Peyer's patch (tissue), 4 donors: Measurements from ENCODE around the gene PSMB5. TPM values are rescaled to one million over a fixed set of nuclear protein-coding genes. Genes with fewer than 3 reads are reported as not detected.

Source experiments
- DNase-seq, 3 donors: peaks; one replicate each; pipeline ENCODE4 v3.0.0-alpha.2; 2017 to 2019
- H3K27ac ChIP-seq, 4 donors: fragments of 200-600 bp; sonication (generic); one replicate each; pipeline ENCODE4 v1.5.1; 2016 to 2019
- H3K27me3 ChIP-seq, 2 donors: fragments of 200-600 bp; sonication (generic); one replicate each; pipeline ENCODE4 v1.5.1; 2019
- H3K36me3 ChIP-seq, 3 donors: fragments of 200-600 bp; sonication (generic); one replicate each; pipeline ENCODE4 v1.5.1; 2016 to 2019
- H3K4me1 ChIP-seq, 4 donors: fragments of 200-600 bp; sonication (generic); one replicate each; pipeline ENCODE4 v1.5.1; 2016 to 2019
- H3K4me3 ChIP-seq, 4 donors: fragments of 200-600 bp; sonication (generic); 1 replicate in 3 of 4; 2 replicates in 1 of 4; pipeline ENCODE4 v1.5.1; 2016 to 2019; ENCODE audit warnings: mild to moderate bottlenecking in 1 of 4
- H3K9me3 ChIP-seq, 4 donors: fragments of 200-600 bp; sonication (generic); one replicate each; pipeline ENCODE4 v1.5.1; 2016 to 2019; ENCODE audit warnings: mild to moderate bottlenecking in 1 of 4
- POLR2A ChIP-seq, 2 donors: fragments of 450-650 bp; IDR thresholded peaks; one replicate each; pipeline ENCODE4 v1.5.1; 2017; ENCODE audit warnings: antibody characterized with exemption in 2 of 2, mild to moderate bottlenecking in 2 of 2, moderate library complexity in 2 of 2
- total RNA-seq, 4 donors: library from RNA; depleted of rRNA; stranded (reverse); fragments of >200 nt; gene quantifications; one replicate each; pipeline ENCODE4 v1.1.0, GENCODE V29; 2016
- TF ChIP-seq, protein P1 (sequence below), 6 experiments: fragments of 450-650 bp in 4 of 6; fragments of 200-600 bp in 2 of 6; sonication (generic) in 1 of 6; IDR thresholded peaks; one replicate each; pipeline ENCODE4 v1.5.1; 2017 to 2019; ENCODE audit warnings: antibody characterized with exemption in 6 of 6, mild to moderate bottlenecking in 3 of 6, moderate library complexity in 1 of 6

PSMB5 gene
- 100 to 1,000 TPM in 1 of 4 donors, 10 to 100 TPM in 3; 49.6 to 116 (median 68.8) TPM for total RNA-seq

- Histone ChIP-seq H3K27ac (peak within 1 kb of the TSS; percentile 85 to 95 (median 91)), H3K4me1 (peaks cover 0 to 17% (median 2%) of the 10 kb centered on the region in 4 donors), H3K36me3 (peaks cover 0 to 31% (median 0%) of the 10 kb centered on the region in 3 donors), H3K4me3 (peak within 1 kb of the TSS; percentile 66 to 86 (median 76)), H3K27me3 (no peaks in the 10 kb centered on the region), H3K9me3 (no peaks in the 10 kb centered on the region)
- peak; percentile 84 to 96 (median 85) for DNase-seq
- peak; percentile 19 to 25 for TF ChIP-seq POLR2A (IDR thresholded peaks at IDR 0.05)
- TF ChIP-seq, protein P1, sequence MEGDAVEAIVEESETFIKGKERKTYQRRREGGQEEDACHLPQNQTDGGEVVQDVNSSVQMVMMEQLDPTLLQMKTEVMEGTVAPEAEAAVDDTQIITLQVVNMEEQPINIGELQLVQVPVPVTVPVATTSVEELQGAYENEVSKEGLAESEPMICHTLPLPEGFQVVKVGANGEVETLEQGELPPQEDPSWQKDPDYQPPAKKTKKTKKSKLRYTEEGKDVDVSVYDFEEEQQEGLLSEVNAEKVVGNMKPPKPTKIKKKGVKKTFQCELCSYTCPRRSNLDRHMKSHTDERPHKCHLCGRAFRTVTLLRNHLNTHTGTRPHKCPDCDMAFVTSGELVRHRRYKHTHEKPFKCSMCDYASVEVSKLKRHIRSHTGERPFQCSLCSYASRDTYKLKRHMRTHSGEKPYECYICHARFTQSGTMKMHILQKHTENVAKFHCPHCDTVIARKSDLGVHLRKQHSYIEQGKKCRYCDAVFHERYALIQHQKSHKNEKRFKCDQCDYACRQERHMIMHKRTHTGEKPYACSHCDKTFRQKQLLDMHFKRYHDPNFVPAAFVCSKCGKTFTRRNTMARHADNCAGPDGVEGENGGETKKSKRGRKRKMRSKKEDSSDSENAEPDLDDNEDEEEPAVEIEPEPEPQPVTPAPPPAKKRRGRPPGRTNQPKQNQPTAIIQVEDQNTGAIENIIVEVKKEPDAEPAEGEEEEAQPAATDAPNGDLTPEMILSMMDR (IDR thresholded peaks at IDR 0.05): peak in 1 of 6 experiments; percentile 40
Measured at GRCh38 chr14:23034498-23035302, at the start of gene PSMB5. Gene PSMB5, minus strand, starts transcription at chr14:23034900. Its CDS starts 19 bp downstream, at chr14:23034881.

GRCh38 chr14:23080474-23080873, 45.8 kb upstream of the PSMB5 start:
- Histone ChIP-seq H3K27me3 (no peaks in the 10 kb centered on the region), H3K4me1 (peaks cover 0 to 26% (median 0%) of the 10 kb centered on the region in 4 donors), H3K4me3 (no peak overlapping the region), H3K9me3 (no peaks in the 10 kb centered on the region), H3K36me3 (peaks cover 0 to 100% (median 3%) of the 10 kb centered on the region in 3 donors), H3K27ac (no peak overlapping the region)
- no peak for TF ChIP-seq POLR2A (IDR thresholded peaks at IDR 0.05)
- TF ChIP-seq, protein P1 (IDR thresholded peaks at IDR 0.05): no peak
- no peak for DNase-seq

GRCh38 chr14:23079716-23080115, 45.0 kb upstream of the PSMB5 start:
- H3K27me3 ChIP-seq: no peaks in the 10 kb centered on the region
- peak overlapping the region in 2 of 4 donors; percentile 66 to 72 for H3K27ac ChIP-seq
- no peak for DNase-seq
- TF ChIP-seq POLR2A (IDR thresholded peaks at IDR 0.05): no peak
- TF ChIP-seq, protein P1 (IDR thresholded peaks at IDR 0.05): no peak
- peaks cover 0 to 26% (median 0%) of the 10 kb centered on the region in 4 donors for H3K4me1 ChIP-seq
- H3K9me3 ChIP-seq: no peaks in the 10 kb centered on the region
- H3K36me3 ChIP-seq: peaks cover 0 to 100% (median 3%) of the 10 kb centered on the region in 3 donors
- no peak overlapping the region for H3K4me3 ChIP-seq

DNA sequence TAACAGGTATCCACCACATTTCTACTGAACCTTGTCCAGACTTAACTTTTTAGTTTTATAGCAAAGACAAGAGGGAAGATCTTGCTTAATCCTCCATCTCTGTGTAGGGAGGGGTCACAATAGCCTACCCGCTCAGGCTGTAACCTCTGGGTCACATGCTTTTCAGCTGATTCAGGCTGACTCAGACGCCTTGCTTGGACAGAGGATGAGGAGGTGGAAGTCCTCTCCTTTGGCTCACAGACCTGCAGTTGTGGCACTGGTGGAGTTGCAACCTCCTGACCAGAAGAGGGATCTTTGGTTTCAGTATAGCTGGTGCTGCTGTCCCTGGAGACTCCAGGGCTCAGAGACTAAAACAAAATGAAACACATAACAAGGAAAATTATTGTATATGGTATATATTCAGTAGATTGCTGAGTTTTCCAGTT, 44.0 kb upstream of the PSMB5 start:
- peak in 1 of 2 donors; percentile 28 for TF ChIP-seq POLR2A (IDR thresholded peaks at IDR 0.05)
- TF ChIP-seq, protein P1 (IDR thresholded peaks at IDR 0.05): peak in 1 of 6 experiments; percentile 16
- H3K27ac ChIP-seq: peak overlapping the region in 3 of 4 donors; percentile 35 to 72 (median 66)
- H3K9me3 ChIP-seq: no peaks in the 10 kb centered on the region
- H3K4me1 ChIP-seq: peaks cover 0 to 26% (median 0%) of the 10 kb centered on the region in 4 donors
- peaks cover 0 to 100% (median 3%) of the 10 kb centered on the region in 3 donors for H3K36me3 ChIP-seq
- H3K4me3 ChIP-seq: no peak overlapping the region
- no peaks in the 10 kb centered on the region for H3K27me3 ChIP-seq
- DNase-seq: peak in 1 of 3 donors; percentile 88

DNA sequence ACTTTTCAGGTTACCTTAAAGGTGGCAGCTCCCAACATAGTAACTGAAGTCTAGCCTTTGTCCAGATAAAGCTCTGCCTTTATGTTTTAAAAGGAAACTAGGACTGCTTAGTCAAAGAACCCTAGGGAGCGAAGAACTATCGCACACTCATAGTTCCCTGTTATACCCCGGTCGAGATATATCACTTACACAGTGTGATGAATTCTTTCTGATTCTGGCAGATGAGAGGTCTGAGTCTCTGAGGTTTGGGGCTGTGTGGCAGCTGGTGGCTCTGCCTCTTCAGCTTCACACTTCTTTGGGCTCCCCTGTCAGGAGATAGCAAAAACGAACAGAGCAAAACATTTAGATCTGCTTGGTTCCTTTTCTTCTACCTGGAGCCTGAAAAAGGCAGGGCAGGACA, 43.3 kb upstream of the PSMB5 start:
- H3K36me3 ChIP-seq: peaks cover 0 to 99% (median 3%) of the 10 kb centered on the region in 3 donors
- H3K27ac ChIP-seq: peak overlapping the region in 3 of 4 donors; percentile 28 to 72 (median 66)
- no peak for TF ChIP-seq POLR2A (IDR thresholded peaks at IDR 0.05)
- TF ChIP-seq, protein P1 (IDR thresholded peaks at IDR 0.05): no peak
- DNase-seq: no peak
- H3K9me3 ChIP-seq: no peaks in the 10 kb centered on the region
- no peaks in the 10 kb centered on the region for H3K27me3 ChIP-seq
- H3K4me3 ChIP-seq: no peak overlapping the region
- H3K4me1 ChIP-seq: peaks cover 0 to 27% (median 0%) of the 10 kb centered on the region in 4 donors
